Fibroblast of lung (primary cell): ENCODE results near the gene SORCS2.

ENCODE experiments used
- EZH2 ChIP-seq: IDR thresholded peaks from 2 replicates; pipeline ENCODE4 v1.5.1; 2012; ENCODE audit warnings: low read length, control low read depth, mild to moderate bottlenecking; ENCODE audit errors: missing control alignments
- TF ChIP-seq, protein P1 (sequence below), 2 donors: IDR thresholded peaks in 1 of 2; conservative IDR thresholded peaks in 1 of 2; 1 replicate in 1 of 2; 2 replicates in 1 of 2; pipeline ENCODE4 v1.5.1; 2011 to 2012; ENCODE audit warnings: low read length in 2 of 2, control low read depth in 1 of 2, inconsistent platforms in 1 of 2, low read depth in 1 of 2, mild to moderate bottlenecking in 1 of 2

DNA sequence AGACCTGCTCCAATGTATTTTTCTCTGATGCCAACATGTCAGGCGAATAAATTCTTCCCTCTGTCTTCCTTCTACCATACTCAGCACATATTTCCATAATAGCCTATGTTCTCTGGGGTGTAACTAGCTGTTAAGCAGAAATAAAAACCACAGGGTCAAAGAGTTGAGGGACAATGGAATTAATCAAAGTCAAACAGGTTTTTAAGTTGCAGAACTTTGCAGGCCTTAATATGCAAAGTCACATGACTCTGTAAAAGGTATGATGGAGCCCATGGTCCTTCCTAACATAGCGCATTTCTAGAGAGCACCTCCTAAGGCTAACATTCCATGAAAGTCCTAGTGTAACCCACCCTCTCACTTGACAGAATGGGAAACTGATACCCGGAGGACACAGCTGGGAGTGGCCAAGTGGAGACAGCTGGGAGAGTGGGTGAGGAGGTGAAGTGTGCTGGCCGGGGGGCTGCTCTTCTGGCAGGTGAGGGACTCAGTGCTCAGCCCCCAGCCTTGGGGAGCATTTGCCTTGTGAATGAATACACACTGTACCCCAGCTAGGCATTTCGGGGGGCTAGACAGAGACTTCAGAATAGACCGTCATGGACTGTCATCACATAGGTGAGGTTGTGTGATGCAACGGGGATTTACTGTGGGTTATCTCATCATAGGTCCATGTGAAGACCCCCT, 8.4 kb upstream of the SORCS2 start:
- TF ChIP-seq, protein P1, sequence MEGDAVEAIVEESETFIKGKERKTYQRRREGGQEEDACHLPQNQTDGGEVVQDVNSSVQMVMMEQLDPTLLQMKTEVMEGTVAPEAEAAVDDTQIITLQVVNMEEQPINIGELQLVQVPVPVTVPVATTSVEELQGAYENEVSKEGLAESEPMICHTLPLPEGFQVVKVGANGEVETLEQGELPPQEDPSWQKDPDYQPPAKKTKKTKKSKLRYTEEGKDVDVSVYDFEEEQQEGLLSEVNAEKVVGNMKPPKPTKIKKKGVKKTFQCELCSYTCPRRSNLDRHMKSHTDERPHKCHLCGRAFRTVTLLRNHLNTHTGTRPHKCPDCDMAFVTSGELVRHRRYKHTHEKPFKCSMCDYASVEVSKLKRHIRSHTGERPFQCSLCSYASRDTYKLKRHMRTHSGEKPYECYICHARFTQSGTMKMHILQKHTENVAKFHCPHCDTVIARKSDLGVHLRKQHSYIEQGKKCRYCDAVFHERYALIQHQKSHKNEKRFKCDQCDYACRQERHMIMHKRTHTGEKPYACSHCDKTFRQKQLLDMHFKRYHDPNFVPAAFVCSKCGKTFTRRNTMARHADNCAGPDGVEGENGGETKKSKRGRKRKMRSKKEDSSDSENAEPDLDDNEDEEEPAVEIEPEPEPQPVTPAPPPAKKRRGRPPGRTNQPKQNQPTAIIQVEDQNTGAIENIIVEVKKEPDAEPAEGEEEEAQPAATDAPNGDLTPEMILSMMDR (conservative IDR thresholded peaks at IDR 0.05 in 1 of 2, IDR thresholded peaks at IDR 0.05 in 1 of 2; ENCODE audit: low read depth in 1 of 2, low read length in 2 of 2) = no peak
- TF ChIP-seq EZH2 = no peak
